HepG2 (cell line): ENCODE results near the gene FAM53B. TPM values are rescaled to one million over a fixed set of nuclear protein-coding genes. Genes with fewer than 3 reads are reported as not detected.

Experiments used
- BCL3 ChIP-seq: sonication (generic); formaldehyde crosslinking; IDR thresholded peaks from 2 replicates; pipeline ENCODE4 v1.5.1; 2020; ENCODE audit warnings: mild to moderate bottlenecking, missing genetic modification reagents, moderate library complexity
- CEBPB ChIP-seq: IDR thresholded peaks from 2 replicates; pipeline ENCODE4 v1.6.1; 2011; ENCODE audit warnings: low read depth, low read length, improper control_type of control experiment, borderline replicate concordance
- CEBPZ ChIP-seq: IDR thresholded peaks from 2 replicates; pipeline ENCODE4 v1.6.1; 2012; ENCODE audit warnings: low read length, improper control_type of control experiment
- DBP ChIP-seq: sonication (generic); formaldehyde crosslinking; IDR thresholded peaks from 2 replicates; pipeline ENCODE4 v1.4.0; 2020; ENCODE audit warnings: missing genetic modification reagents; ENCODE audit errors: not compliant biosample characterization
- GATAD2A ChIP-seq: IDR thresholded peaks from 2 replicates; pipeline ENCODE4 v1.6.1; 2016
- JDP2 ChIP-seq: sonication (generic); formaldehyde crosslinking; IDR thresholded peaks from 2 replicates; pipeline ENCODE4 v1.8.1; 2022; ENCODE audit warnings: missing genetic modification reagents, borderline replicate concordance
- KDM5B ChIP-seq: sonication (generic); formaldehyde crosslinking; IDR thresholded peaks from 2 replicates; pipeline ENCODE4 v1.4.0; 2020; ENCODE audit warnings: missing genetic modification reagents, mild to moderate bottlenecking, borderline replicate concordance
- KMT2B ChIP-seq: IDR thresholded peaks from 2 replicates; pipeline ENCODE4 v1.6.1; 2016; ENCODE audit warnings: missing genetic modification reagents, missing compliant biosample characterization
- MED1 ChIP-seq: sonication (generic); formaldehyde crosslinking; IDR thresholded peaks from 2 replicates; pipeline ENCODE4 v1.4.0; 2020; ENCODE audit warnings: missing genetic modification reagents
- MTF2 ChIP-seq: sonication (generic); formaldehyde crosslinking; IDR thresholded peaks from 2 replicates; pipeline ENCODE4 v1.5.0; 2020; ENCODE audit warnings: missing genetic modification reagents, borderline replicate concordance
- NFIC ChIP-seq: IDR thresholded peaks from 2 replicates; pipeline ENCODE4 v1.6.1; 2012; ENCODE audit warnings: mild to moderate bottlenecking, low read length, inconsistent platforms
- PBX2 ChIP-seq: IDR thresholded peaks from 2 replicates; pipeline ENCODE4 v1.6.1; 2016; ENCODE audit warnings: control low read depth
- RARG ChIP-seq: sonication (generic); formaldehyde crosslinking; IDR thresholded peaks from 2 replicates; pipeline ENCODE4 v1.4.0; 2020; ENCODE audit warnings: low read depth, mild to moderate bottlenecking, missing genetic modification reagents
- RXRB ChIP-seq: IDR thresholded peaks from 2 replicates; pipeline ENCODE4 v1.6.1; 2016; ENCODE audit warnings: borderline replicate concordance, missing genetic modification reagents, missing compliant biosample characterization
- TAF15 ChIP-seq: fragments of 200-400 bp; formaldehyde crosslinking; IDR thresholded peaks from one replicate; pipeline ENCODE4 v1.6.1; 2018; ENCODE audit warnings: mild to moderate bottlenecking, low read depth, low read length; ENCODE audit not compliant: poor library complexity, severe bottlenecking
- YEATS4 ChIP-seq: sonication (generic); formaldehyde crosslinking; IDR thresholded peaks from 2 replicates; pipeline ENCODE4 v1.4.0; 2020; ENCODE audit warnings: missing genetic modification reagents, borderline replicate concordance
- ZNF10 ChIP-seq: sonication (generic); formaldehyde crosslinking; IDR thresholded peaks from 2 replicates; pipeline ENCODE4 v1.4.0; 2020; ENCODE audit warnings: mild to moderate bottlenecking, low read depth, missing genetic modification reagents, borderline replicate concordance
- ZNF20 ChIP-seq: sonication (generic); formaldehyde crosslinking; IDR thresholded peaks from 2 replicates; pipeline ENCODE4 v1.4.0; 2020; ENCODE audit warnings: mild to moderate bottlenecking, moderate library complexity, missing genetic modification reagents
- ZNF292 ChIP-seq: sonication (generic); formaldehyde crosslinking; IDR thresholded peaks from 2 replicates; pipeline ENCODE4 v1.8.1; 2022; ENCODE audit warnings: mild to moderate bottlenecking, low read depth, missing genetic modification reagents, borderline replicate concordance
- ZNF605 ChIP-seq: sonication (generic); formaldehyde crosslinking; IDR thresholded peaks from 2 replicates; pipeline ENCODE4 v1.8.0; 2022; ENCODE audit warnings: mild to moderate bottlenecking, missing genetic modification reagents
- ZNF644 ChIP-seq: IDR thresholded peaks from 2 replicates; pipeline ENCODE4 v1.6.1; 2016; ENCODE audit warnings: low read depth
- ZNF678 ChIP-seq: sonication (generic); formaldehyde crosslinking; IDR thresholded peaks from 2 replicates; pipeline ENCODE4 v1.4.0; 2020; ENCODE audit warnings: mild to moderate bottlenecking, missing genetic modification reagents
- ZNF747 ChIP-seq: sonication (generic); formaldehyde crosslinking; IDR thresholded peaks from 2 replicates; pipeline ENCODE4 v1.8.1; 2023; ENCODE audit warnings: missing genetic modification reagents, mild to moderate bottlenecking, borderline replicate concordance
- ZNF784 ChIP-seq: sonication (generic); formaldehyde crosslinking; IDR thresholded peaks from 2 replicates; pipeline ENCODE4 v1.5.1; 2020; ENCODE audit warnings: missing genetic modification reagents, mild to moderate bottlenecking, borderline replicate concordance
- polyA plus RNA-seq, 8 experiments: library from polyadenylated mRNA; depleted of rRNA in 3 of 8; stranded (reverse) in 7 of 8; unstranded in 1 of 8; fragments of >200 nt; fragmentation: Illumina TruSeq in 4 of 8; extraction: Trizol in 4 of 8; gene quantifications; 2 replicates each; pipeline versions ENCODE4 v1.2.1 to v1.2.3, GENCODE V29; 2011 to 2016; ENCODE audit warnings: low read depth in 4 of 8, missing spikeins in 1 of 8, mixed read lengths in 1 of 8; ENCODE audit not compliant: insufficient read depth in 1 of 8
- total RNA-seq, 5 experiments: library from RNA; depleted of rRNA; stranded (reverse); fragments of >200 nt; fragmentation: Illumina TruSeq; extraction: Trizol; gene quantifications; 2 replicates each; pipeline ENCODE4 v1.2.3, GENCODE V29; 2016; ENCODE audit warnings: low read depth in 1 of 5

FAM53B gene
- total and polyA plus RNA-seq, 2 of the 13 experiments (the other 11 are each of a cell fraction or from before 2014, with no cell fraction given): 6.4 to 19.3 TPM

GRCh38 chr10:124712704-124713407 is 31.3 kb downstream of the FAM53B start (continued):
- TF ChIP-seq CEBPZ (no peak), ZNF784 (CRISPR knock-in tag) (no peak), MTF2 (CRISPR knock-in tag) (no peak), ZNF20 (CRISPR knock-in tag) (no peak), KMT2B (no peak), NFIC (no peak), RXRB (CRISPR knock-in tag) (peak; percentile 47; the same call in 1 of the 2 replicates), JDP2 (no peak), ZNF644 (CRISPR knock-in tag) (0 out of 2 replicates have a peak, but pooled peaks have one; percentile 19), RARG (CRISPR knock-in tag) (no peak), ZNF292 (CRISPR knock-in tag) (no peak), YEATS4 (CRISPR knock-in tag) (no peak), KDM5B (CRISPR knock-in tag) (no peak), ZNF747 (CRISPR knock-in tag) (no peak), ZNF678 (CRISPR knock-in tag) (no peak), ZNF605 (CRISPR knock-in tag) (no peak), CEBPB (no peak), PBX2 (CRISPR knock-in tag) (no peak), MED1 (peak; percentile 66), ZNF10 (CRISPR knock-in tag) (no peak), BCL3 (CRISPR knock-in tag) (no peak), GATAD2A (CRISPR knock-in tag) (peak; percentile 57), DBP (CRISPR knock-in tag) (no peak), TAF15 (no peak)
